IPS-11a (cell line): Measurements from ENCODE around the gene ALKBH6.
A peak's percentile ranks its signal among the peaks of the same experiment; 100 is the strongest.

Experiments
- H3K4me3 ChIP-seq: one replicate; pipeline ENCODE4 v1.5.1; 2013; ENCODE audit warnings: low read depth, low read length, control low read depth

ALKBH6 gene

DNA sequence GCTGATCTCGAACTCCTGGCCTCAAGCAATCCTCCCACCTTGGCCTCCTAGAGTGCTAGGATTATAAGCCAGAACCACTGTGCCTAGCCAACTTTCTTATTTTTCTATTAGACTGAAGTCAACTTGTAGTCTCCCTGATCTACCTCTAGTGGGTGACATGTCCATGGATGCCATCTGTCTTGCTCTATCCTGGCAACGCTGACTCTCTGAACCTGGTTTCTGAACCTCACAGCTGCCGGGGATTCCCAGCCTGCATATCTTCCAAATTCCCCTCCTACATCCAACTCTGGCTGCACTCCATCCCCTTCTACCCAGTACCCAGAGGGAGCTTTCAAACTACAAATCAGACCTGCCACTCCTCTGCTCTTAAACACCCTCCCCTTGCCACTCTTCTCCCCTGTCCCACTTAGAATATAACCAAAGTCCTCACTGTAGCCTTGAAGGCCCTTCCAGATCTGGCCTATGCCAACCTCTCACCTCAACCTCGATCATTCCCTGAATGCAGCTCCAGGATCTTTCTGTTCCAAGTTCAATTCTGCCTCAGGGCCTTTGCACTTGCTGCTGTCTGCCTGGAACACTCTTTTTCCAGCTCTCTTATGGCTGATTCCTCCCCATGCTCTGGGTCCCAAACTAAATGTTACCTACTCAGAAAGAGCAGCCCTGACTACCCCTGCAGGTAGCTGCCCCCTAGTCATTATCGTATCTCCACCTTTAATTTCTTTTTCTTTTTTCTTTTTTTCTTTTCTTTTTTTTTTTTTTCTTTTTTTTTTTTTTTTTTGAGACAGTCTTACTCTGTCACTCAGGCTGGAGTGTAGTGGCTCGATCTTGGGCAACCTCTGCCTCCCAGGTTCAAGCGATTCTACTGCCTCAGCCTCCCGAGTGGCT is 16.5 kb upstream of the ALKBH6 start:
- H3K4me3 ChIP-seq: no peak overlapping the region

DNA sequence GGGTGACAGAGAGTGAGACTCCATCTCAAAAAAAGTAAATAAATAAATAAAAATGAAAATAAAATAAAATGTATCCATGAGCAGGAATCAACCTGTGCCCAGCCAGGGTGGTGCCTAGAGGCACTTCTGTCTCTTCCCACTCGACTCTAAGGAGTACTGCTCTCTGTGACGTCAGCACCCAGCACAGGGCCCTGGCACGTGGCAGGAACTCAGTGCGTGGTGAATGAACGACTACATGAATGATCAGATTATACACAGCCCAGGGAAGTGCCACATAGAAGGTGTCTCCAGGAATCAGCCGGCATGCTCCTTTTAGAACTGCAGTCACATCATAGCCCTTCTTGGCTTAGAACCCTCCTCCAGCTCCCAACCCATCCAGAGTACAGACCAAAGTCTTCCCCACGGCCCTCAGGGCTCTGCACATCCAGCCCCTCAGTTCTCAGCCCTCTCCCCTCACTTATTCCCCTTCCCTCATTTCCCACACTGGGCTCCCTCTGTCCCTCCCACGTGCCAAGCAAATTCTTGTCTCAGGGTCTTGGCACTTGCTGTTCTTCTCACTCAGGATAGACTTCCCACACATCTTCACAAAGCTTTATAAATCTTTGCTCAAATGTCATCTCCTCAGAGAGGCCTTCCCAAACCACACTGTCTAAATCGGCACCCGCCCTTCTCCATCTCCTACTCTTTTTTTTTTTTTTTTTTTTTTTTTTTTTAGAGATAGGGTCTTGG is 14.5 kb upstream of the ALKBH6 start:
- no peak overlapping the region for H3K4me3 ChIP-seq

DNA sequence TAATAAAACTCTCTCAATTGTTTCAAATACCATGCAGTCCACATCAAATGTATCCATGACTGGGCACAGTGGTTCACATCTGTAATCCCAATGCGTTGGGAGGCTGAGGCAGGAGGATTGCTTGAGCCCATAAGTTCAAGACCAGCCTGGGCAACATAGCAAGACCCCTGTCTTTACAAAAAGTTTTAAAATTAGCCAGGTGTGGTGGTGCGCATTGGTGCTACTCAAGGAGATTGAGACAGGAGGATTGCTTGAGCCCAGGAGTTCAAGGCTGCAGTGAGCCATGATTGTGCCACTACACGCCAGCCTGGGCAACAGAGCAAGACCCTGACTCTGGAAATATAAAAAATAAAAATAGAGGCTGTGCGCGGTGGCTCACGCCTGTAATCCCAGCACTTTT is 13.7 kb upstream of the ALKBH6 start:
- no peak overlapping the region for H3K4me3 ChIP-seq

DNA sequence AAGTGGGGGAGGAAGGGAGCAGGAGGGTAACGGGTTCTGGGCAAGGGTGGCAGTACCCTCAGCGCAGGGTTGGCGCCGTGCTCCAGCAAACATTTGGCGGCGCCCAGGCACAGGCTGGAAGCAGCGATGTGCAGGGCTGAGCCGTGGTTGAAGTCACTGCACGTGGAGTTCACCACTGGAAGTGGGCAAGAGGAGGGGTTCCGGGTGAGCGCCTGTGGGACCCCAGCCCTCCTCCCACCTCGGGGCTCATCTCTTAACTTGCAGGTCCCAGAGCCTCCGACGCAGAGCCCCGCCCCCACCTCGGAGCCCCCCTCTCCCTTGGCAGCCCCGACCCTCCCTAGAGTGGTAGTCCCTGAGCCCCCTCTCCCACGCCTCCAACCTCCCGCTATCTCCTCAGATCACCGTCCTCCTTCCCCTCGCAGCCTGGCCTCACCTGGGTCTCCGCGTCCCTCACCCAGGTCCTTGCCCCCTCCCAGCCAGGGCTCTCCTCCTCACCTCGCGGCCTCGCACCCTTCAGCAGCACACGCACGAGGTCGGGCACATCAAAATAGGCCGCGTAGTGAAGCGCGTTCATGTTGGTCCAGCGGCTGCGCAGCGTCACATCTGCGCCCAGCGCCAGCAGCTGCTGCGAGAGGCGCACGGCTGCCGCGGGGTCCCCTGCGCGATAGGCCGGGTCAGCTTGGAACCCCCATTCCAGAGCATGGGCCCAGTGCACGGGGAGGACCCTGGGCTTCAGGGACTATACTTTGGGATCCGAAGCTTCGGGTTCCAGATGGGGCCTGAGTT is 12.3 kb upstream of the ALKBH6 start:
- no peak overlapping the region for H3K4me3 ChIP-seq

DNA sequence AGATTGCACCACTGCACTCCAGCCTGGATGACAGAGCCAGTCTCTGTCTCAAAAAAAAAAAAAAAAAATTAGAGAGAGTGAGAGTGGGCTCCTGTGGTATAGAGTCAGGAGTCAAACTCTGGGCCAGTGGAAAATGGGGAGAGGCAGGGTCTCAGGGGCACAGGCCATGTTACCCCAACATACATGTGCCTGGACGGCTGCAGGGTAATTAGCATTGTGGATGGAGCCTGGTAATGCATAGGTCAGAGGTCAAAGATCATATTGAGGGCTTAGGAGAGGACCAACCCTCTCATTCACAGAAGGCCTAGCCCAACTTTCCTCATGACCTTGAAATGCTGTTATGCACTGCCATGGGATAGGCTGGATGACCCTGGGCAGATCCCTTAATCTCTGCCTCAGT is 11.5 kb upstream of the ALKBH6 start:
- no peak overlapping the region for H3K4me3 ChIP-seq

DNA sequence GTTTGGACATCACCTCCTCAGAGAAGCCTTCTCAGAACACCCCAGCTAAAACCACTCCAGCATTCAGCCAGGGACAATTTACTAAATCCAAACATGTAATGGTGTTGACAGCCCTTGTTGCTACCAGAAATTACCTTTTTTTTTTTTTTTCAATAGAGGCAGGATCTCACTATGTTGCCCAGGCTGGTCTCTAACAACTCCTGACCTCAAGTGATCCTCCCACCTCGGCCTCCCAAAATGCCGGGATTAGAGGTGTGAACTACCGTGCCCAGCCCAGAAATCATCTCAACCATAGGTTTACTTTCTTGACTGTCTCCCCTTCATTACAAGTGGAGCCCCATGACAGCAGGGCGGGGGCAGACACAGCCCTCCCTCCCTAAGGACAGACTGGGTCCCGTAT is 9.4 kb upstream of the ALKBH6 start:
- H3K4me3 ChIP-seq: no peak overlapping the region

DNA sequence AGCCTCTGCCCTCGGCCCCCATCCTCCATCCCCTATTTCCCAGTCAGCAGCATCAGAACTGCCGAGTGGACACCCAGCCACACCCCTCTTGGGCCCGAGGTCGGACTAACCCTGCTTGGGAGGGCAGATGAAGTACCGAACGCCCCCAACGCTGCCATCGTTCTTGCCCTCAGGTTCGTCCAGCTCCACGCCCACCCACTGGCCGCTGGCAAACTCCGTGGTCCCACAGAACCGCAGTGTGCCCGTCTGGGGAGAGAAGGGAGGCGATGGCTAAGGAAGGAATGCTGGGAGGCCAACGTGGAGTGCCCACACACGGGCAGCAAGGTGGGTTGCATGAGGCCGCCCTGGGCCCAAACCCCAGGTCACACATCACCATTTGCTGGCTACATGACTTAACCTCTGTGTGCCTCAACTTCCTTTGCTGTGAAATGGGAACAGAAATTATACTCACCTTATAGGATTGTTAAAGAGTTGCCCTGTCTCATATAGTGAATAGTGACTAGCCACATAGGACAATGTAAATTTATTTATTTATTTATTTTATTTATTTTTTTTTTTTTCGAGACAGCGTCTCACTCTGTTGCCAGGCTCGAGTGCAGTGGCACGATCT is 5.2 kb upstream of the ALKBH6 start:
- H3K4me3 ChIP-seq: no peak overlapping the region

DNA sequence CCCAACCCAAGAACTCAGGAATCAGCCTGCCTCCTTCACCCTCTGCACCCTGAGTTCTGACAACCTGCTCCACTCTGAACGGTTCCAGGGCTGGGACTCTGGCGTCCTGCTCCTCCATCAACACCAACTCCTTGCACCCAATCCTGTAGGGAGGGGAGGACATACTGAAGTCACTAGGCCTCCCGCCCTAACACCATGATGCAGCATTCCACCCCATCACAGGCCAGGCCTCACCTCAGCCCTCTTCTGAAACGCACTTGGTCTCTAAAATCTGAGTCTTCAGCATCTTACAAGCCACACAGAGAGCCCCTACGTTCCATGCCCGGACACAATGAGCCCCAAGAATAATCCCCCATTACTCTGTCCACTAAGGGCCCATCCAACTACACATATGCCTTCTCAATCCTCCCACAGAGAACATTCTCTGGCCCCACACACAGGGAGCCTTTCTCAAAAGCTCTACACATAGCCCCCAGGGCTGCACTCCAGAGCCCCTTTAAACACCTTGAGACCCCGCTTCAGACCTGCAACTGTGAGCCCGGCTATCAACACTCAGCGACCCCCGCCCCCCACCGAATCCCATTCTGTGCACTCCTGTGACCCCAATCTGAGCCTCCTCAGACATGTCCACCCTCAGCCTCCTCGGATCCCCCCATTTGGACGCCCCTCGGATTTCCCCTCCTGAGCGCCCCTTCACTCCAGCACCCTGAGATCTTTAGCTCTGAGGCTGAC is 567 bp downstream of the ALKBH6 start:
- H3K4me3 ChIP-seq: peak overlapping the region; percentile 78

DNA sequence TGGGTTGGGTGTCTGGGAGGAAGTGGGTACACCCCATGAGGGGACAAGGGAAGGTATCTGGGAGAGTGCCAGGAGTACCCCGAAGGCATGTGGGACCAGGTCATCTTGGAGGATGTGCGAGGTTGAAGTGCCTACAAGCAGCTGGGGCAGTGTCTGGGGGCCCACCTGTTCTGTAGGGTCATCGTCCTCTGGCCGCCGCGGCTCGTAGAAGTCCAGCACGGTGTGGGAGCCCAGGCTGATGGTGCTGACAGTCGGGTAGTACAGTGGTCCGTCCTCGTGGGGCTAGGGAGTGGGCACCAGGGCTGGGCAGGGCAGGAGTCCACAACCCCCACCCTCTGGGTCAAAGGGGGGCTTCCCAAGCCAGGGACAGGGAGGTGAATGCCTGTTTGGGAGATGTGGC is 3.6 kb downstream of the ALKBH6 start:
- no peak overlapping the region for H3K4me3 ChIP-seq

DNA sequence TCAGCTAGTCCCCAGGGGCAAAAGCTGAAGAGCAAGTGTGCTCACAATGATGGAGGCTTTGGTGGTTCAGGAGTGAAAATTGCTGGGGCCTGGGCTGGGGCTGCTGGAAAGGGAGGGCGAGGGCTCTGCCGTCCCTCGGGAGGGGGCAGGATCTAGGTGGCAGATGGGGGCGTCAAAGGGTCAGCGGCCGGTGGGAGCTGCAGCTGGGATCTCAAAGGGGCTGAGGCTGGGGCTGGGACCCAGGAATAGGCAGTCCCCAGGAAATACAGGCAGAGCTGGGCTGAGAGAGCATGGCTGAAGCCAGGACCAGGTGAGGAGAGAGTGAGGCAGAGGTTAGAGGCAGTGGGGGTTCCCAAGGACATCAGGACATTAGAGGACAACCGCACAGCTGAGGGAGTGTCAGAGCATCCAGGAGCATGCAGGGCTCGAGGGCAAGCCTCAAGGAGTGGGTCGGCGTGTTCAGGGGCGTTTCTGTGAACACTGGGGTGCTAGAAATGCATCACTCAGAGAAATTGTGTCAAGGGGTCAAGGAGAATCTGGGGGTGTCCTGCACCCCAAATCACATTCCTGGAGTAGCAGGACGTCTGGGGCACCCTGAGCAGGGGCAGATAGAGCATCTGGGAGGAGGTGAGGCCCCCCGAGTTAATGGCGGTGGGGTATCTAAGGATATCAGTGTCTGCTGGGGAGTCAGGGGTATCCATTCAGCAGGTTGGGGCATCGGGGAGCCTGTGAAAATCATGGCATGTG is 4.2 kb downstream of the ALKBH6 start:
- H3K4me3 ChIP-seq: peak overlapping the region; percentile 4

DNA sequence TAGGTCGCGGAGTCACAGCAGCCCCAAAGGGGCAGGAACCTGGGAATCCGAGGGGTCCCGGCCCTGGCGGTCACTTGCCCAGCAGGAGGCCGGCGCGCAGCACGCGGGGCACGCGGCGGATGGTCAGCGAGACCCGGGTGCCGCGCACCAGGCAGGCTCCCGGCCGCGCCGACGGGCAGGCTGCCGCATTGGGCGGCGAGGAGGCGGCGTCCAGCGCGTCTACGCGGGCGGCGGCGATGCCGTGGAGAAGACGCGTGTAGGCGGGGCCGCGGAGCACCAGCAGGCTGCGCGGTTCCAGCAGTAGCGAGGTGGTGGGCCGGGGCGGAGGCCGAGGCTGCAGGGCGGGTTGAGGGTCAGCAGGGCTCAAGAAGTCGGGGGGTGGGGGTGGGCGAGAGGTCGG is 4.8 kb downstream of the ALKBH6 start:
- peak overlapping the region; percentile 13 for H3K4me3 ChIP-seq

DNA sequence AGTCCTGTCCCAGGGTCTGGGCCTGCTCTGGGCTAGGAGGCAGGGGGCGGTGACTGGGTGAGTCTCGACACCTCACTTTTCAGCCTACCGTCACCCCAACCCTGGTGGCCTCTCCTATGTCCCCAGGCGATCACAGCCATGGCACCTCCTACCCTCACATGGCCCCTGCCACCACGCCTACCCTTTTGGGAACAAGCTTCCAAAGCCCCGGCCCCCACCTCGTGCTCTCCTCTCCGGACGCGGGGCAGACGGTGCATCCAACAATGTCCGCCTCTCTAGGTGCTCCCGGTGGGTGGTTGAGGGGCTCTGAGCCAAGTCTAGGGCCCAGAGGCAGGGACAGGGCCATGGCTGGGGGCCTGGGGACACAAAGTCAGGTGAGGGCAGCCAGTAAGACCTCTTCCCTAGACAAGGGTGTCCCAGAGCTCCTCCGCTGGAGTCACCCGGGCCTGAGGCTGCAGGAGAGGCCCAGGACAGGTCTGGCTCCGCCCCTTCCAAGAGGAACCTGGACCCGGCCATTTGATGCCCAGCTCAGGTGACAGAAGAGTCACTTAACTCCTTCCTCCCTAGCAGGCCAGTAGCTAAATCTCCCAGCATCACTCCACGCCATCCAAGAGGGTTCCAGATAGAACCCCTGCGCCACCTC is 5.6 kb downstream of the ALKBH6 start, which contains the start of gene SYNE4:
SYNE4 (minus strand) TSS at position 478 of the 643 bp plus-strand sequence; CDS start at position 346, 132 bp downstream.
- peak within 1 kb of the TSS; percentile 22 for H3K4me3 ChIP-seq

DNA sequence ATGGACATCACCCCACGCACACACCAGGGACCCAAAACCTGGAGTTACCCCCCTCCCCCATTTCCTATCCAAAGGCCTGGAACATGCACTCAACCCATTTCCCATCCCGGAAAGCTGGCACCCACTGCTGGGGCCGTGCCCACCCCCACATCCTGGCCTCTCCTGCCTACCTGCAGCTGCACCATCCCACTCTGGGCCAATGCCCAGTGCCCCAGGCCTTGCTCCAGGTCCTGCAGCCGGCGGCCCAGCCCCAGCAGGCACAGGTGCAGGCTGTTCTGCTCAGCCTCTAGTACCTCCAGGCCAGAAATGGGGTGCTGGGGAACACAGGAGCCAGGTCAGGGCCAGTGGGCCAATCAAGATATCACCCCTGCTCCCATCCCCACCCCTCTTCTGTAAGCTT is 7.1 kb downstream of the ALKBH6 start:
- H3K4me3 ChIP-seq: no peak overlapping the region

DNA sequence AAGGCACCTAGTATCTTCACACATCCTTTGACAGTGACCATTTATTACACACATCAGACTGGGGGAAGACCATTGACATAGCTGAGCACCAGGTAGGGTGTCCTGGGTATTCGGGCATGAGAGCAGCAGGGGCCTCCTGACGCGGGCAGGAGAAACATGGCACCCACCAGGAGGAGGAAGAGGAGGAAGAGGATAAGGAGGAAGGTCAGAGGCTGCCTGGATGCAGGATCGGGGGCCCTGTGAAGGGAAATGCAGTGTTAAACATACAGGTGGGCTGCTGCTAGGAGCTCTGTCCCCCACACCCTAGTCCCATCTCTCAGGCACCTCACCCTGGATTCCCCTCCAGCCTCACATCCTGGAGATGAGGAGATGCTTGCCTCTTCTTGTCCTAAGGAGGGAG is 10.7 kb downstream of the ALKBH6 start:
- H3K4me3 ChIP-seq: no peak overlapping the region

DNA sequence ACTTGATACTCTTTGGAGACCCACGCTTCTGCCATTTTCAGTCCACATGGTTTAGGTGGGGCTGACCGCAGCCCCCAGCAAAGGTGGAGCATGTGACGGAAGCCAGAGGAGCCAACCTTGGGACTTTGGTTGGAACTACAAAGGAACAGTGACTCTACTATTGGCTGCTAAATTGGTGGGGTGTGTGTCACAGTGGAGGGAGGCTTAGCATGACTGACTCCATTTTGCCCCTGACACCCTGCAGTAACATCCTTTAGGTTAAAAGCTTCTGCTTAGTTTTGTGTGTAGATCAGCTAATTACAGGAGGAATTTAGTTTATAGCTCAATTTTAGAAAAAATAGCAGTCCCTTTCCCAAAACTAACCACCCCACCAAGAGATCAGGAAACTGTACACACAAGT is 12.4 kb downstream of the ALKBH6 start:
- H3K4me3 ChIP-seq: no peak overlapping the region

DNA sequence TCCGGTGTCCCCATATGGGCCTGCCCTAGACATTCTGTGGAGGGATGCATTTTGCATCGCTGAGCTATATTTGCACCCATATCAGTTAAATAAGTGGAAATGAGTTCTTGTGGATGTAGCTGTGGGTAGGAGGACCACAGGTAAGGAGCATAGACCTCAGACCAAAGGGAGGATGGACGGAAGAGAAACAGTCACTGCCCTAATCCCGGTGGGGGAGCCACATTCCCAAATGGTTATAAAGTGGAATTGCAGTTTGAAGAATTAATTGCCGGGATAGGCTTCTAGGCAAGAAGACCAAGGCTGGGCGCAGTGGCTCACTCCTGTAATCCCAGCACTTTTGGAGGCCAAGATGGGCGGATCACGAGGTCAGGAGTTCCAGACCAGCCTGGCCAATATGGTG is 17.2 kb downstream of the ALKBH6 start:
- no peak overlapping the region for H3K4me3 ChIP-seq

DNA sequence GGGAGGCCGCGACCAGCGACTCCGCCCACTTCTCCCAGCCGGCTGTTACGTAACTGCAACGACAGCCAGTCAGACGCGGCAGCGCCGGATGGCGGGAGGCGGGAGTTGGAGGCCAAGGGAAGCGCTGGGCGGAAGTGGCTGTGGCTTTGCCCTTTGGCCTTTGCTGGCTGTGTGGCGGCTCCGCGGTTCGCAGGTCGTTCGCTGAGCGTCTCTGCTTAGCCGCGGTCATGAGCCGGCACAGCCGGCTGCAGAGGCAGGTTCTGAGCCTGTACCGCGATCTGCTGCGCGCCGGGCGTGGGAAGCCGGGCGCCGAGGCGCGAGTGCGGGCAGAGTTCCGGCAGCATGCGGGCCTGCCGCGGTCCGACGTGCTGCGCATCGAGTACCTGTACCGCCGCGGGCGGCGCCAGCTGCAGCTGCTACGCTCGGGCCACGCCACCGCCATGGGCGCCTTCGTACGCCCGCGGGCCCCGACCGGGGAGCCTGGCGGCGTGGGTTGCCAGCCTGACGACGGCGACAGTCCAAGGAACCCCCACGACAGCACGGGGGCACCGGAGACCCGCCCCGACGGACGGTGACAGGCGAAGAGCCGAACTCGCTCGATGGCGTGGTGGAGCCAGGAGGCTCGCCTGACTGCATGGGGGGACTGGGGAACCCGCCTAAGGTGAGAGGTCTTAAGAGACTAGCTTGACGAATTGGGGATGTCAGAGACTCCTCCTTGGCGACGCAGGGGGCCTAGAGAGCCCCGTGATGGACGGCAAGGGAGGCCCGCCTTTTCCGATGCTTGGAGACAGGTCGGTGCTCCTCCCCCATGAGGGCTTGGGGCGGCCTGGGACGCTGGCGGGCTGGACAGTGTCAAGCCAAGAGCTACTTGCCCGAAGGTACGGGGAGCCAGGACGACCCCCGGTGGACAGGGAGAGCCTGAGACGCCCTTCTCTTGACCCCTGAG is 18.7 kb downstream of the ALKBH6 start, which contains the start of gene SDHAF1:
SDHAF1 (plus strand) TSS at position 141 of the 946 bp plus-strand sequence; CDS start at position 228, 87 bp downstream.
- H3K4me3 ChIP-seq: peak within 1 kb of the TSS; percentile 78
